AG04449 (cell line): ENCODE results near the gene P2RY2.

Experiments used
- CTCF ChIA-PET: fragments of 350-600 bp; formaldehyde crosslinking; extraction: SDS; loops from one replicate; lab custom pipeline; 2021; ENCODE audit warnings: antibody characterized with exemption; lab: Yijun Ruan, JAX
- POLR2A ChIA-PET: fragments of 400-600, 350-600 bp; formaldehyde crosslinking; extraction: SDS; loops from one replicate; lab custom pipeline; 2020; ENCODE audit warnings: antibody characterized with exemption, inconsistent platforms; lab: Yijun Ruan, JAX
- DNase-seq: peaks from one replicate; pipeline ENCODE4 v3.0.0-alpha.2; 2010; ENCODE audit warnings: low read depth, low spot score
- H3K4me3 ChIP-seq: 2 replicates; pipeline ENCODE4 v1.5.1; 2011; ENCODE audit warnings: low read depth, mild to moderate bottlenecking, control low read depth, low read length
- TF ChIP-seq, protein P1 (sequence below): IDR thresholded peaks from one replicate; pipeline ENCODE4 v1.5.1; 2011; ENCODE audit warnings: mild to moderate bottlenecking, moderate library complexity, low read length, control low read depth, inconsistent platforms; ENCODE audit not compliant: insufficient read depth; ENCODE audit errors: missing control alignments

The P2RY2 gene

DNA sequence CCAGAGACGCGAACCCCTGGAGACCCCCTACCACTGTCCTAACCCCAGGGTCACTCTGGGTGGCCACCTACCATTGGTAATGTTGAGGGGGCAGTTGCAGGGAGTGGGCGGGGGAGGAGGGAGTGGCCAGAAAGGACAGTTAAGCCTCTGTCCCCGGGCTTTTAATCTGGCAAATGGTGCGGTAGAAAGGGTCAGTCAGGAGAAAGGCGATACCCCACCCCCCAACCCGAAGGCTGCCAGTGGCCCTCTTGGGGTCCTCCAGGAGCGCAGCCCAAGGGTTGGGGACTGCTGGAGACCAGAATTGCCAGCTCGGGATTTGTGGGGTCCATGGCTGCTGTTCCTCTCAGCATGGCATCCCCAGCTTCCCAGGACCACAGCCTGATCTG lies 742 bp downstream of the P2RY2 start:
- CTCF ChIA-PET: interaction anchor here (0.8 to 3.8 kb wide), 5 partner anchors 14 to 72 kb away, joined by 3 to 12 read pairs (median 3); no protein-coding TSS in a partner anchor

DNA sequence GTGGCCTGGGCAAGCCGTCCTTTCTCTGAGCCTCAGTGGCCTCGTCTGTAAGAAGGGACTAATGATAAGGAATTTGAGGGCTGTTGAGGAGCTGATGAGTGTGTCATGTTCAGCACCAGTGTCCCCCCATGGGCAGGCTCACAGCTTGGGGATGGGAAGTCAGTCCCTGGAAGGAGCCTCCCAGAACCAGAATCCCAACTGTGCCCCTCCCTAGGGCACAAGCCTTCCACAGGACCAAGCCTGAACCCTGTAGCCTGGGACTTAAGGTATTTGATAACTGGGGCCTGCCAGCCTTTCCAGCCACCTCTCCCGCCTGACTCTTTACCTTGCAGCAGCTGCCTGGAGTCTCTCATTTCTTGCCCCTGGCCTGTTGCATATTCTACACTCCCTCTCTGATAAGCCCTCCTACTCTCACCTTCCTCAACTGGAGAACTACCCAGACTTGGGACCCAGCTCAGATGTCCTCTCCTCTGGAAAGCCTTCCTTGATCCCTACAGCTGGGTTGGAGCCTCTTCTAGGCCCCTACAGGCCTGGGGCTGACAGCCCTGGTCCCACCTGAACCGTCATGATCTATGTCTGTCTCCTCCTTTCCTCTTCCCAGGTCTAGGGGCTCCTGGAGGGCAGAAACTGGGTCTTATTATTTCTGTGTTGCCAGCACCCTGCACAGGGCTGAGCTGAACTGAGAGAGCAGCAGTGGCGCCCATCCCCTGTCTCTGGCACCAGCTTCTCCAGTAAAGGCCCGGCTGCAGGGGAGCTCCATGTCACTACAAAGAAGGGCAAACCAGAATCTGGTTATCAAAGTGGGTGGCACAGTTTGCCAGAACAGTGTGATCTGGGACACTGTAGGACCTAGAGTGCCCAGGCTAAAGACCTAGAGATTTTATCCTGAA lies 1.6 kb downstream of the P2RY2 start:
- POLR2A ChIA-PET: no interaction called here
- CTCF ChIA-PET: interaction anchor here (0.6 to 3.8 kb wide), 9 partner anchors 10 to 301 kb away, joined by 3 to 12 read pairs (median 3); no protein-coding TSS in a partner anchor

More for the DNA sequence above, 742 bp downstream of the P2RY2 start:
- TF ChIP-seq, protein P1, sequence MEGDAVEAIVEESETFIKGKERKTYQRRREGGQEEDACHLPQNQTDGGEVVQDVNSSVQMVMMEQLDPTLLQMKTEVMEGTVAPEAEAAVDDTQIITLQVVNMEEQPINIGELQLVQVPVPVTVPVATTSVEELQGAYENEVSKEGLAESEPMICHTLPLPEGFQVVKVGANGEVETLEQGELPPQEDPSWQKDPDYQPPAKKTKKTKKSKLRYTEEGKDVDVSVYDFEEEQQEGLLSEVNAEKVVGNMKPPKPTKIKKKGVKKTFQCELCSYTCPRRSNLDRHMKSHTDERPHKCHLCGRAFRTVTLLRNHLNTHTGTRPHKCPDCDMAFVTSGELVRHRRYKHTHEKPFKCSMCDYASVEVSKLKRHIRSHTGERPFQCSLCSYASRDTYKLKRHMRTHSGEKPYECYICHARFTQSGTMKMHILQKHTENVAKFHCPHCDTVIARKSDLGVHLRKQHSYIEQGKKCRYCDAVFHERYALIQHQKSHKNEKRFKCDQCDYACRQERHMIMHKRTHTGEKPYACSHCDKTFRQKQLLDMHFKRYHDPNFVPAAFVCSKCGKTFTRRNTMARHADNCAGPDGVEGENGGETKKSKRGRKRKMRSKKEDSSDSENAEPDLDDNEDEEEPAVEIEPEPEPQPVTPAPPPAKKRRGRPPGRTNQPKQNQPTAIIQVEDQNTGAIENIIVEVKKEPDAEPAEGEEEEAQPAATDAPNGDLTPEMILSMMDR: no peak
- POLR2A ChIA-PET: no interaction called here
- H3K4me3 ChIP-seq: no peak overlapping the region
- DNase-seq: no peak

DNA sequence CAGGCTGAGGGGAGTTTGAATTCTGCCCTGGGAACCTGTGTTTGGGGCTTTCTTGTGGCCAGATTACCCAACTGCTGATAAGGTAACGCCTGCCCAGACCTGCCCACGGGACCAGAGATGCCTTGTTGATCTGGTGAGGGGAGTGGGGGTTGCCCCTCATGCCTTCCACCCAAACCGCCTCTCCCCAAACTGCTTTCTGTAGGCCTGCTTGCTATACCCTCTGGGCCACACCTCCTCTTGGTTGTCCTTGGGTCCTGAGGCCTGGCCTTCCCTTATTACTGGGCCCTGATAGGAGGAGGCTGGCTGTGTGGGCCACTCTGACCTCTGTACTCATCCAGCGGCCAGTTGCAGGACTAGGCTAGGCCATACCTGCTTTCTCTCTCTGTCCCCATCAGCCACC lies 3.4 kb downstream of the P2RY2 start:
- TF ChIP-seq, protein P1: no peak
- H3K4me3 ChIP-seq: no peak overlapping the region
- POLR2A ChIA-PET: interaction anchor here (0.6 kb wide), 1 partner anchor 30 kb away, joined by 3 read pairs; no protein-coding TSS in a partner anchor
- DNase-seq: no peak
- CTCF ChIA-PET: interaction anchor here (0.9 to 3.8 kb wide), 4 partner anchors 21 to 44 kb away, joined by 3 to 12 read pairs (median 4); no protein-coding TSS in a partner anchor

More for the DNA sequence above, 1.6 kb downstream of the P2RY2 start:
- no peak for DNase-seq
- H3K4me3 ChIP-seq: no peak overlapping the region
- TF ChIP-seq, protein P1: no peak

DNA sequence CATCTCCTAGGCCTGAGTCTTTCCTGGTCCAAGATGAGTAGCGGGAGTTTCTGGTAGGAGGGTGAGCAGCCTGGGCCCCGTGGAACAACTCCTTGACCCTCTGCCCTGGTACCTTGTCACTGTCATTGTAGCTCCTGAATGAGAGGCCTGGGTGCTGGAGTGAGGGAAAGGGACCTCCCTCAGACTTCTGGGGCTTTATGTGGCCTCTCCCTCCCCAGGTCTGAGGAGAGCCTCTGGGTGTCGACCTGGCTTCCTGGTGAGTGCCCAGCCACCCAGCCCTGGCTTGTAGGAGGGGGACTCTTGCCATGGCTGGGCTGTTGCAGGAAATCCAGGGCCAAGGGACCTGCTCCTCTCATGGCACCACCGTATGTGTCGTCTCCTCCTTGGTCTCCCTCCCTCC lies 3.9 kb downstream of the P2RY2 start:
- TF ChIP-seq, protein P1: no peak
- POLR2A ChIA-PET: interaction anchor here (0.6 kb wide), 1 partner anchor 30 kb away, joined by 3 read pairs; no protein-coding TSS in a partner anchor
- CTCF ChIA-PET: interaction anchor here (1.0 to 3.8 kb wide), 2 partner anchors 21 to 45 kb away, joined by 3 to 12 read pairs; no protein-coding TSS in a partner anchor

DNA sequence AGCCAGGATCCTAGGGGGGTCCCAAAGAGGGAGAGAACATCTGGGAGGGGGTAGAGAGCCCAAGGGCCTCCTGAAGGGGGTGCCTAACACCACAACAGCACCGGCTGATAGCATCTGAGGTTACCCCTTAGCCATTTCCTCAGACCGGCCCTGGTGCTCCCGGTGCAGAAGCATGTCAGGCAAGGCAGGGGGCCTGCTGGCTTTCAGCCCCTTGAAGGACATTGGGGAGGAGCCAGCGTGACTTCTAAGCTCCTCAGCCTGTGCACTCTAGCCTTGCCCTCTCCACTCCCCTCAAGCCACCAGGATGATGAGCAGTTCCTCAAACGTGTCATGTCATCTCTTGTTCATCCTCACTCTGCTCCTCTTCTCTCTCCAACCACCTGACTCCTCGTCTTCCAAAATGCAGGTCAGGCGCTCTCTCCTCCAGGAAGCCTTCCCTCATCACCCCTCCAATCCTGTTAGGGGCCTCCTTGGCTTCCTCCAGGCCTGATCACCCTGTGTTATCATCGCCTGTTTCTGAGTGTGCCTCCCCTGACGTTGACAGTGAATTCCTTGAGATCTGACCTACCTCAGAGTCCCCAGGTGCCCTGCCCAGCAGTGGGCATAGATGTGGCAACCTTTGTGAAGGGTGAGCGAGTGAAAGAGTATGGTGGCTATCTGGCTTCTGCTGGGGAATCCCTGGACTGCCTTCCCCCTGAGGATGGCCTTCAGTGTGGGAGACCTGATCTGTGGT lies 6.1 kb downstream of the P2RY2 start:
- POLR2A ChIA-PET: no interaction called here
- CTCF ChIA-PET: interaction anchor here (0.8 to 1.5 kb wide), 4 partner anchors 10 to 133 kb away, joined by 3 to 6 read pairs (median 3); no protein-coding TSS in a partner anchor
- TF ChIP-seq, protein P1: no peak
- DNase-seq: no peak
- H3K4me3 ChIP-seq: no peak overlapping the region

More for the DNA sequence above, 3.9 kb downstream of the P2RY2 start:
- no peak for DNase-seq
- H3K4me3 ChIP-seq: no peak overlapping the region
